Heart right ventricle (tissue), 16 donors: ENCODE results near the gene RNF43. TPM values are rescaled to one million over a fixed set of nuclear protein-coding genes. Genes with fewer than 3 reads are reported as not detected.

Experiments
- ATAC-seq, 8 donors: fragments of 200-7000 bp; cut with Tn5 transposase; one replicate each; pipeline ENCODE4 v1.9.1; 2020; ENCODE audit warnings: mild to moderate bottlenecking in 8 of 8, moderate library complexity in 8 of 8, moderate number of reproducible peaks in 1 of 8
- DNase-seq, 2 donors: peaks; one replicate each; pipeline ENCODE4 v3.0.0-alpha.2; 2020
- H3K27ac ChIP-seq, 10 donors: fragments of 200-600 bp; sonication (generic) in 2 of 10; one replicate each; pipeline versions ENCODE4 v1.5.0 to v1.8.0; 2020 to 2022; ENCODE audit warnings: mild to moderate bottlenecking in 3 of 10
- H3K27me3 ChIP-seq, 7 donors: fragments of 200-600 bp; one replicate each; pipeline ENCODE4 v1.8.0; 2021 to 2022; ENCODE audit warnings: mild to moderate bottlenecking in 2 of 7
- H3K36me3 ChIP-seq, 9 donors: fragments of 200-600 bp; sonication (generic) in 1 of 9; one replicate each; pipeline versions ENCODE4 v1.5.0 to v1.8.0; 2020 to 2022; ENCODE audit warnings: mild to moderate bottlenecking in 2 of 9
- H3K4me1 ChIP-seq, 9 donors: fragments of 200-600 bp; sonication (generic) in 1 of 9; one replicate each; pipeline versions ENCODE4 v1.5.0 to v1.8.0; 2020 to 2022; ENCODE audit warnings: mild to moderate bottlenecking in 4 of 9
- H3K4me3 ChIP-seq, 10 donors: fragments of 200-600 bp; sonication (generic) in 2 of 10; one replicate each; pipeline versions ENCODE4 v1.5.0 to v1.8.0; 2020 to 2022; ENCODE audit warnings: mild to moderate bottlenecking in 7 of 10, moderate library complexity in 2 of 10
- H3K9me3 ChIP-seq, 11 donors: fragments of 200-600 bp in 10 of 11; sonication (generic) in 2 of 11; one replicate each; pipeline versions ENCODE4 v1.5.0 to v1.8.0; 2013 to 2022; ENCODE audit warnings: mild to moderate bottlenecking in 2 of 11, control low read depth in 1 of 11, moderate library complexity in 1 of 11
- WGBS, 2 donors: extraction: QIAGEN DNeasy Blood & Tissue Kit; methylation state at CpG; one replicate each; pipeline ENCODE4 v1.1.7; 2013; ENCODE audit warnings: inconsistent platforms in 1 of 2; 5-methylcytosine and 5-hydroxymethylcytosine counted together
- intact Hi-C, 10 donors: fragments of 100-400 bp; cut with DNase I; formaldehyde crosslinking; loops; one replicate each; pipeline versions ENCODE4 v1.11.1 to v1.14.2; 2022
- polyA plus RNA-seq, 2 donors: library from polyadenylated mRNA; stranded (reverse); fragments of 200-250 nt; gene quantifications; one replicate each; pipeline ENCODE4 v1.2.3, GENCODE V29; 2013
- total RNA-seq, 10 donors: library from RNA; stranded (reverse); fragmentation: NEBNext Ultra II Directional in 3 of 10; extraction: Animal tissue kit (Norgen Biotek cat#: 25700) in 3 of 10; gene quantifications; one replicate each; pipeline versions ENCODE4 v1.2.1 to v1.2.4, GENCODE V29; 2021 to 2023
- TF ChIP-seq, protein P1 (sequence below), 9 donors: fragments of 200-600 bp; sonication (generic) in 2 of 9; IDR thresholded peaks; one replicate each; pipeline versions ENCODE4 v1.5.0 to v1.8.0; 2021 to 2022; ENCODE audit warnings: antibody characterized with exemption in 9 of 9, mild to moderate bottlenecking in 5 of 9, moderate library complexity in 1 of 9
- donor health status: Arrhythmogenic right ventricular cardiomyopathy.
- donor health status: ischemic (EF 13 %, LVEDD 7.1; RV severe dilation, severe dysfunction).
- donor health status: healthy with polysubstance abuse.
- donor health status: DM: no; HTN: yes; CAD: no.
- donor health status: DM: no; HTN: no; CAD: no.
- donor health status: ischemic (EF 25% LVEDD 6.9; RV normal size, moderate dysfunction).
- donor health status: ischemic (EF 25% LVEDD 5.7; RV mildly dilated, moderate dysfunction).
- donor health status: healthy.
- donor health status: DM: yes; HTN: yes; CAD: no.
- donor health status: Ischemic cardiomyopathy.
- donor health status: ischemic (EF 35%, LVEDD 5.7; RV mildly dilated, moderate dysfunction).
- donor health status: nonischemic (EF 11% LVEDD 7.7; RV severe dilation, severe dysfunction).
- donor health status: DM: yes; HTN: yes; CAD: no.
- donor health status: PGD.
- donor health status: ischemic (EF 29% LVEDD 5.4; RV normal size, mild dysfunction).
- donor health status: nonischemic (EF 23%, LVEDD 6.1; RV moderate dilation, normal function).

The RNF43 gene
- total and polyA plus RNA-seq, 12 donors = 0.86 to 6.1 (median 3.6) TPM

DNA sequence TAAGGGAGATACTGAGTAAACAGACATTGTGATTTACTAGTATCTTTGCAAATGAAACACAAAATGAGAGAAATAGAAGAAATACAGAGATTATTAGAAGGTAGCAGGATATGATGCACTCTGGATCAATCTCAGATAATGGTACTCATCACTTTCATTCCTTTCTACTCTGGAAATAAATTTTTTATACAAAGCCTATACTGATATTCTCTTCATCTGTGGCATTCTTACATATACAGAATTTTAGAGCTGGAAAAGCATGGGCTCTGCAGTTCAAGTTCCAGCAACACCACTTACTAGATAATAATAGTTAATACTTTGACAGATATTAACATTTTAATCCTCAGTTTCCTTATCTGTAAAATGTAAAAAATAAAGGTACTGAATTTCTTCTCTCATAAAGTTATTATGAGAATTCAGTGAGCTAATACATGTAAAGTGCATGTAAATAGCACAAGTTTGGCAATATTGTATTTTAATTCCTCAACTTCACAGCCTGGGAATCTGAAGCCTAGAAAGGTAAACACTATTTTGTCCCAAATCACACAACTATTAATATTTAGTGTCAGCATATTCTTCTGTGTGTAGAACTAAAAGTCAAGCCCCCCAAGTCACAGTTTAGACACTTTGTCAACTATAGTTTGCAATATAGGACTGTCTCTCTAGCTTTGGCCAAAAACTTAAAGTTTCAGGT is 6.5 kb downstream of the RNF43 start:
- H3K27me3 ChIP-seq = peaks cover 0 to 25% (median 0%) of the 10 kb centered on the region in 7 donors
- no peak for DNase-seq
- H3K9me3 ChIP-seq = no peaks in the 10 kb centered on the region
- no peak overlapping the region for H3K27ac ChIP-seq
- H3K36me3 ChIP-seq = no peaks in the 10 kb centered on the region
- H3K4me3 ChIP-seq = no peak overlapping the region
- intact Hi-C loops = loop anchor here in 1 of 10 donors (10.0 kb wide), 1 partner anchor 96 kb away; no protein-coding TSS in a partner anchor
- TF ChIP-seq, protein P1, sequence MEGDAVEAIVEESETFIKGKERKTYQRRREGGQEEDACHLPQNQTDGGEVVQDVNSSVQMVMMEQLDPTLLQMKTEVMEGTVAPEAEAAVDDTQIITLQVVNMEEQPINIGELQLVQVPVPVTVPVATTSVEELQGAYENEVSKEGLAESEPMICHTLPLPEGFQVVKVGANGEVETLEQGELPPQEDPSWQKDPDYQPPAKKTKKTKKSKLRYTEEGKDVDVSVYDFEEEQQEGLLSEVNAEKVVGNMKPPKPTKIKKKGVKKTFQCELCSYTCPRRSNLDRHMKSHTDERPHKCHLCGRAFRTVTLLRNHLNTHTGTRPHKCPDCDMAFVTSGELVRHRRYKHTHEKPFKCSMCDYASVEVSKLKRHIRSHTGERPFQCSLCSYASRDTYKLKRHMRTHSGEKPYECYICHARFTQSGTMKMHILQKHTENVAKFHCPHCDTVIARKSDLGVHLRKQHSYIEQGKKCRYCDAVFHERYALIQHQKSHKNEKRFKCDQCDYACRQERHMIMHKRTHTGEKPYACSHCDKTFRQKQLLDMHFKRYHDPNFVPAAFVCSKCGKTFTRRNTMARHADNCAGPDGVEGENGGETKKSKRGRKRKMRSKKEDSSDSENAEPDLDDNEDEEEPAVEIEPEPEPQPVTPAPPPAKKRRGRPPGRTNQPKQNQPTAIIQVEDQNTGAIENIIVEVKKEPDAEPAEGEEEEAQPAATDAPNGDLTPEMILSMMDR (IDR thresholded peaks at IDR 0.05) = no peak
- no peaks in the 10 kb centered on the region for H3K4me1 ChIP-seq
- no peak for ATAC-seq

DNA sequence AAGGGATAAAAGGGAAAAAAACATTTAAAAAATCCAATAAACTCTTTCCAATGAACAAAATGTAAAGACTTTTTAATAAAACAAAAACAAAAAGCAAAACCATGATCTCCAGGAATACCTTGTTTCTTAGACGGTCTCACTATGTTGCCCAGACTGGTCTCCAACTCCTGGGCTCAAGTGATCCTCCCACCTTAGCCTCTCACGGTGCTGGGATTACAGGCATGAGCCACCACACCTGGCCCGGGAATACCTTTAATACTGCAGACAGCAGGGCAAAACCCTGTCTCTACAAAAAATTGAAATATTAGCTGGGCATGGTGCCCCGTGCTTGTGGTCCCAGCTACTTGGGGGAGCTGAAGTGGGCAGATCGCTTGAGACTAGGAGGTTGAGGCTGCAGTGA is 7.9 kb downstream of the RNF43 start:
- no peak for DNase-seq
- H3K4me1 ChIP-seq = no peaks in the 10 kb centered on the region
- intact Hi-C loops = no loop called here
- TF ChIP-seq, protein P1 (IDR thresholded peaks at IDR 0.05) = no peak
- H3K36me3 ChIP-seq = no peaks in the 10 kb centered on the region
- H3K4me3 ChIP-seq = no peak overlapping the region
- peaks cover 0 to 32% (median 0%) of the 10 kb centered on the region in 7 donors for H3K27me3 ChIP-seq
- no peaks in the 10 kb centered on the region for H3K9me3 ChIP-seq
- 82 to 88% methylated on average over 5 of the region's 5 CpGs for WGBS, 2 donors
- H3K27ac ChIP-seq = no peak overlapping the region
- no peak for ATAC-seq

DNA sequence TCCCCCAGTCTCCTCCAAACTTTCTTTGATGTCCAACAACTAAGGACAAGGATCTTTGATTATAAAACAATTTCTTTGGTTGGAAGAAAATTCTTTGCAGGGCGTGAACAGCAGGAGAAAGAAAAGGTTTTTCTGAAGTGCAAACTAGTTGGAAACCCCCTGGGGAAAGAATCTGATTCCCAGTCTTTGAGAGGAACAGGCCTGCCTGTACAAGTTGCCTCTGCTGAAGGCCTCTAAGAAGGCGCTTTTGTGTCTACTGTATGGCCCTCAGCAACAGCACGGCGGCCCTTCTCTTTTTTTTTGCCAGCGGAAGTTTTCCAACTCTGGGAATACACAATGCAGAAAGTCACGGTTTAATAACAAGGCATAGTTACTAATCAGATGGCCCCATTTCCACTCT is 14.0 kb downstream of the RNF43 start:
- H3K27me3 ChIP-seq = peaks cover 0 to 34% (median 0%) of the 10 kb centered on the region in 7 donors
- intact Hi-C loops = no loop called here
- 62 to 64% methylated on average over 6 of the region's 6 CpGs for WGBS, 2 donors
- DNase-seq (no peak), ATAC-seq (no peak)
- TF ChIP-seq, protein P1 (IDR thresholded peaks at IDR 0.05) = no peak
- no peak overlapping the region for H3K4me3 ChIP-seq
- H3K4me1 ChIP-seq = no peaks in the 10 kb centered on the region
- H3K9me3 ChIP-seq = no peaks in the 10 kb centered on the region
- H3K36me3 ChIP-seq = no peaks in the 10 kb centered on the region
- no peak overlapping the region for H3K27ac ChIP-seq

DNA sequence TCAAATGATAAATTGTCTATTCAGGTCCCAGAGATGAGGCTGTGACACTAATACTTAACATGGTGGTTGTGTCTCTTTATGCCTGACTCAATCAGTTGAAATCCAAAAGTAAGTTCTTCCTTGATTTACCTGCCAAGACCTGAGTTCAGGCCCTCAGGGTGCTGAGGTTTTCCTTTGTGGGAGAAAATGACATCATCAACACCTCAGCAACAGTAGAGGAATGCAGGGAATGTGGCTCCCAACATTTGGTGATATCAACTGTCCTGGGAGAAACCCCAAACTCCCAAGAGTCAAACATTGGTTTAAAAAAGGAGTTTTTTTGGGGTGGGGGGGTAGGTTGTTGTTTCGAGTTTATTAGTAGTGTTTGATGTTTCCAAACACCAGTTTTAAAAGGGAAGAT is 14.7 kb downstream of the RNF43 start:
- no peaks in the 10 kb centered on the region for H3K9me3 ChIP-seq
- TF ChIP-seq, protein P1 (IDR thresholded peaks at IDR 0.05) = no peak
- H3K36me3 ChIP-seq = no peaks in the 10 kb centered on the region
- ATAC-seq = no peak
- peaks cover 0 to 40% (median 0%) of the 10 kb centered on the region in 7 donors for H3K27me3 ChIP-seq
- H3K4me1 ChIP-seq = no peaks in the 10 kb centered on the region
- intact Hi-C loops = no loop called here
- DNase-seq = no peak
- 78 to 83% methylated on average over 1 of the region's 1 CpG for WGBS, 2 donors
- no peak overlapping the region for H3K27ac ChIP-seq
- H3K4me3 ChIP-seq = no peak overlapping the region
